GM12891 (cell line): ENCODE measurements around the gene ANGPTL5.

Experiments used
- PAX5 ChIP-seq: IDR thresholded peaks from 2 replicates; pipeline ENCODE4 v1.6.1; 2011; ENCODE audit warnings: low read length, moderate library complexity, mild to moderate bottlenecking; ENCODE audit not compliant: insufficient read depth, severe bottlenecking
- POLR2A ChIP-seq: IDR thresholded peaks from 2 replicates; pipeline ENCODE4 v1.6.1; 2011; ENCODE audit warnings: low read depth, low read length, control low read depth
- POLR2AphosphoS5 ChIP-seq: IDR thresholded peaks from 2 replicates; pipeline ENCODE4 v1.6.1; 2011; ENCODE audit warnings: low read depth, low read length, control low read depth
- POU2F2 ChIP-seq: IDR thresholded peaks from 2 replicates; pipeline ENCODE4 v1.6.1; 2011; ENCODE audit warnings: low read depth, mild to moderate bottlenecking, control low read depth, low read length, moderate library complexity
- SPI1 ChIP-seq: IDR thresholded peaks from 2 replicates; pipeline ENCODE4 v1.6.1; 2011; ENCODE audit warnings: low read depth, low read length, control low read depth
- TAF1 ChIP-seq: IDR thresholded peaks from 2 replicates; pipeline ENCODE4 v1.6.1; 2011; ENCODE audit warnings: low read depth, low read length, control low read depth

- TF ChIP-seq POLR2AphosphoS5 (no peak), POLR2A (no peak), POU2F2 (no peak), TAF1 (no peak), SPI1 (no peak), PAX5 (no peak)
Observed at GRCh38 chr11:101944923-101945322, 28.6 kb upstream of the ANGPTL5 start.
